SK-N-SH (cell line): Measurements from ENCODE around the gene NELFB. TPM values are rescaled to one million over a fixed set of nuclear protein-coding genes. Genes with fewer than 3 reads are reported as not detected.

Source experiments
- CTCF ChIA-PET: fragments of 300-600, 350-600 bp; formaldehyde crosslinking; extraction: SDS; loops from one replicate; lab custom pipeline; 2021; lab: Yijun Ruan, JAX
- POLR2A ChIA-PET: fragments of 350-600 bp; sonication (Branson Sonifier 250); formaldehyde crosslinking; extraction: SDS; loops from one replicate; lab custom pipeline; 2020; ENCODE audit warnings: antibody characterized with exemption, inconsistent platforms; lab: Yijun Ruan, JAX
- DNase-seq: peaks from one replicate; pipeline ENCODE4 v3.0.0; 2012
- H2AFZ ChIP-seq: fragments of 200-600 bp; sonication (generic); 2 replicates; pipeline ENCODE4 v1.8.1; 2016; ENCODE audit warnings: antibody characterized with exemption, mild to moderate bottlenecking, low read depth
- H3F3A ChIP-seq: fragments of 200-600 bp; sonication (generic); replicated peaks from 2 replicates; pipeline ENCODE3; 2016; ENCODE audit warnings: antibody characterized with exemption, mild to moderate bottlenecking; ENCODE audit not compliant: insufficient read depth
- H3K27ac ChIP-seq, 2 experiments: fragments of 200-500 bp in 1 of 2; fragments of 200-600 bp in 1 of 2; sonication (Bioruptor generic) in 1 of 2; sonication (generic), shearing (Covaris generic) in 1 of 2; 2 replicates each; pipeline versions ENCODE4 v1.5.1 to v1.6.1; 2014 to 2016; ENCODE audit warnings: low read depth in 2 of 2, inconsistent platforms in 1 of 2, low read length in 1 of 2, mild to moderate bottlenecking in 1 of 2, mixed read lengths in 1 of 2
- H3K27me3 ChIP-seq: fragments of 200-600 bp; sonication (generic), shearing (Covaris generic); 2 replicates; pipeline ENCODE4 v1.6.1; 2016; ENCODE audit warnings: mixed run types; ENCODE audit not compliant: insufficient read depth
- H3K36me3 ChIP-seq, 2 experiments: fragments of 200-500 bp in 1 of 2; fragments of 200-600 bp in 1 of 2; sonication (Bioruptor generic) in 1 of 2; sonication (generic) in 1 of 2; replicated peaks in 1 of 2; 2 replicates each; pipeline versions ENCODE3 to v1.5.1; 2014 to 2016; ENCODE audit warnings: low read length in 1 of 2, mild to moderate bottlenecking in 1 of 2; ENCODE audit not compliant: insufficient read depth in 2 of 2, control insufficient read depth in 1 of 2
- H3K4me1 ChIP-seq, 2 experiments: fragments of 200-500 bp in 1 of 2; fragments of 200-600 bp in 1 of 2; sonication (Bioruptor generic) in 1 of 2; sonication (generic), shearing (Covaris generic) in 1 of 2; 2 replicates each; pipeline versions ENCODE4 v1.5.1 to v1.6.1; 2014 to 2016; ENCODE audit warnings: low read depth in 1 of 2, low read length in 1 of 2, mixed run types in 1 of 2; ENCODE audit not compliant: insufficient read depth in 2 of 2, control insufficient read depth in 1 of 2
- H3K4me2 ChIP-seq: fragments of 200-600 bp; sonication (generic), shearing (Covaris generic); 2 replicates; pipeline ENCODE4 v1.6.1; 2017; ENCODE audit warnings: mixed run types
- H3K4me3 ChIP-seq, 2 experiments: fragments of 200-500 bp in 1 of 2; fragments of 200-600 bp in 1 of 2; sonication (Bioruptor generic) in 1 of 2; sonication (generic), shearing (Covaris generic) in 1 of 2; 2 replicates each; pipeline versions ENCODE4 v1.5.1 to v1.8.1; 2014 to 2016; ENCODE audit warnings: low read depth in 2 of 2, inconsistent platforms in 1 of 2, low read length in 1 of 2, mild to moderate bottlenecking in 1 of 2, mixed read lengths in 1 of 2, moderate library complexity in 1 of 2
- H3K79me2 ChIP-seq: fragments of 200-600 bp; sonication (generic); 2 replicates; pipeline ENCODE4 v1.8.1; 2017; ENCODE audit warnings: mild to moderate bottlenecking; ENCODE audit not compliant: insufficient read depth
- H3K9ac ChIP-seq: fragments of 200-600 bp; sonication (generic); 2 replicates; pipeline ENCODE4 v1.6.1; 2017; ENCODE audit warnings: mixed run types
- H3K9me2 ChIP-seq: fragments of 200-600 bp; sonication (generic); 2 replicates; pipeline ENCODE4 v1.6.1; 2017; ENCODE audit warnings: mixed run types
- H3K9me3 ChIP-seq: fragments of 200-600 bp; sonication (generic); 2 replicates; pipeline ENCODE4 v1.6.1; 2017; ENCODE audit warnings: mixed run types, mild to moderate bottlenecking, moderate library complexity
- H4K20me1 ChIP-seq: fragments of 200-600 bp; sonication (generic); 2 replicates; pipeline ENCODE4 v1.6.1; 2017; ENCODE audit warnings: mild to moderate bottlenecking, mixed run types; ENCODE audit not compliant: insufficient read depth
- ELF1 ChIP-seq: IDR thresholded peaks from 2 replicates; pipeline ENCODE4 v1.4.0; 2012
- EP300 ChIP-seq, 2 experiments: IDR thresholded peaks; 2 replicates each; pipeline versions ENCODE4 v1.4.0 to v1.6.1; 2012; ENCODE audit warnings: borderline replicate concordance in 1 of 2, low read depth in 1 of 2, low read length in 1 of 2
- EZH2phosphoT487 ChIP-seq: fragments of 200-600 bp; sonication (generic); IDR thresholded peaks from 2 replicates; pipeline ENCODE4 v1.6.1; 2017; ENCODE audit warnings: low read depth, mixed run types, mild to moderate bottlenecking, antibody characterized with exemption, moderate library complexity, borderline replicate concordance
- FOXJ3 ChIP-seq: sonication (generic); formaldehyde crosslinking; IDR thresholded peaks from 2 replicates; pipeline ENCODE4 v1.5.1; 2020; ENCODE audit warnings: mild to moderate bottlenecking, missing genetic modification reagents
- GABPA ChIP-seq: IDR thresholded peaks from 2 replicates; pipeline ENCODE4 v1.4.0; 2012; ENCODE audit warnings: low read depth, mild to moderate bottlenecking
- MXI1 ChIP-seq: IDR thresholded peaks from 2 replicates; pipeline ENCODE4 v1.6.1; 2012; ENCODE audit warnings: mild to moderate bottlenecking, low read depth, low read length, improper control_type of control experiment
- NFIC ChIP-seq: IDR thresholded peaks from 2 replicates; pipeline ENCODE4 v1.4.0; 2012; ENCODE audit warnings: borderline replicate concordance
- NRF1 ChIP-seq: IDR thresholded peaks from 2 replicates; pipeline ENCODE4 v1.6.1; 2012; ENCODE audit warnings: low read depth, mild to moderate bottlenecking, low read length
- POLR2AphosphoS5 ChIP-seq: IDR thresholded peaks from 2 replicates; pipeline ENCODE4 v1.6.1; 2012; ENCODE audit warnings: low read depth, low read length
- SMC3 ChIP-seq: IDR thresholded peaks from 2 replicates; pipeline ENCODE4 v1.6.1; 2012; ENCODE audit warnings: low read depth, low read length, improper control_type of control experiment
- TAF1 ChIP-seq: IDR thresholded peaks from 2 replicates; pipeline ENCODE4 v1.6.1; 2012; ENCODE audit warnings: low read depth, mild to moderate bottlenecking, low read length, moderate library complexity, borderline replicate concordance
- TCF12 ChIP-seq: IDR thresholded peaks from 2 replicates; pipeline ENCODE4 v1.4.0; 2012
- YY1 ChIP-seq: IDR thresholded peaks from 2 replicates; pipeline ENCODE4 v1.4.0; 2012; ENCODE audit warnings: low read depth, mild to moderate bottlenecking
- WGBS: methylation state at CpG from one replicate; pipeline ENCODE4 v1.1.6; 2017; ENCODE audit warnings: low lambda C conversion rate; 5-methylcytosine and 5-hydroxymethylcytosine counted together
- polyA plus RNA-seq, 3 experiments: library from polyadenylated mRNA; depleted of rRNA; stranded (reverse); fragments of >200 nt; gene quantifications; 2 replicates each; pipeline ENCODE4 v1.2.3, GENCODE V29; 2012
- TF ChIP-seq, protein P1 (sequence below): fragments of 150-350 bp; IDR thresholded peaks from 2 replicates; pipeline ENCODE4 v1.6.1; 2017; ENCODE audit warnings: antibody characterized with exemption, low read length, low read depth, borderline replicate concordance
- TF ChIP-seq, protein P2 (sequence below): IDR thresholded peaks from 2 replicates; pipeline ENCODE4 v1.6.1; 2012; ENCODE audit warnings: mild to moderate bottlenecking, low read depth, low read length, moderate library complexity
- TF ChIP-seq, protein P3 (sequence below): IDR thresholded peaks from 2 replicates; pipeline ENCODE4; 2012
- TF ChIP-seq, protein P4 (sequence below): IDR thresholded peaks from 2 replicates; pipeline ENCODE4 v1.4.0; 2012; ENCODE audit warnings: low read depth
- TF ChIP-seq, protein P5 (sequence below): fragments of 150-350 bp; IDR thresholded peaks from 2 replicates; pipeline ENCODE4 v1.6.1; 2016; ENCODE audit warnings: mild to moderate bottlenecking, low read depth, low read length

The NELFB gene
- 52.6 and 62.7 TPM in 2 replicates for polyA plus RNA-seq (2012; rRNA removed)
- polyA plus RNA-seq (2012; cell fraction: cytosol; rRNA removed) = 25.6 and 50.6 TPM in 2 replicates
- polyA plus RNA-seq (2012; cell fraction: nucleus; rRNA removed) = 57.4 and 62.4 TPM in 2 replicates

DNA sequence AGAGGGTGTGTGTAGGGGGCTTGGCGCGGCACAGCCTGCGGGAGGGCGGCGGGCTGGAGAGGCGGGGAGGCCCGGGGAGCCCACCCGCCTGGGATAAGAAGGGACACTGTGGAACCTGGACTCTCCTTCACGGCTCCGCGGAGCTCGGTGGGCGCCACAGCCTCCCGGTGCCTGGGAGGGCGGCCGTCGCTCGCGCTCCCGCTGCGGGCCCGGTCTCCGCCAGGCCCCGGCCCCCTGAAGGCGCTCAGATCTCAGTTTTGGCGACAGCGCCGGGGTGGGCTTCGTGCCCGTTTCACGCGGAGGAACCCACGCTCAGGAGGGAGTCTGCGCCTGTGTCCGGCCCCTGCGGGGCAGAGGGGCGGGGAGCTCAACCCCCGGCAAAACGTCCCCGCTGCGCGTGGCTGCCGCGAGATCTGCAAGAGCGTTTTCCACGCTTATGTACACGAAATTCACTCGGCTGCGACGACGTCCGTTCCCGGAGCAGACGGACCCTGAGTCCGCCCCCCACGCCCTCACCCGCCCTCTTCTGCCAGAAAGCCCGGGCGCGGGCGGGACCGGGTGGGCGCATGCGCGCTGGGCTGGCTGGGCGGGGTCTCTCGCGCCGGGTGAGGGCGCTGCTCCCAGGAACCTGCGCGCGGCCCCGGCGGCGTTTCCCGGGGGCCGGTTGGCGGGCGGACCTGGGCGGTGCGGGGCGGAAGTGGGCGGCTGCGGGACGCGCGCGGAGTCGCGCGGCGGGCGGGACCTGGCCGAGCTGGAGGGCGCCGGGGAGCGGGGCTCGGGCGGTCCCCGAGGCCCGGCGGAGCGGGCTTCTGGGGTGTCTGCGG lies at the start of gene NELFB:
NELFB (plus strand) TSS at position 704 of the 824 bp plus-strand sequence.
- no peaks in the 10 kb centered on the region for H3F3A ChIP-seq
- TF ChIP-seq NFIC = no peak
- no peak for TF ChIP-seq EZH2phosphoT487
- TF ChIP-seq ELF1 = peak; percentile 54; the same call in 1 of the 2 replicates
- TF ChIP-seq, protein P1, sequence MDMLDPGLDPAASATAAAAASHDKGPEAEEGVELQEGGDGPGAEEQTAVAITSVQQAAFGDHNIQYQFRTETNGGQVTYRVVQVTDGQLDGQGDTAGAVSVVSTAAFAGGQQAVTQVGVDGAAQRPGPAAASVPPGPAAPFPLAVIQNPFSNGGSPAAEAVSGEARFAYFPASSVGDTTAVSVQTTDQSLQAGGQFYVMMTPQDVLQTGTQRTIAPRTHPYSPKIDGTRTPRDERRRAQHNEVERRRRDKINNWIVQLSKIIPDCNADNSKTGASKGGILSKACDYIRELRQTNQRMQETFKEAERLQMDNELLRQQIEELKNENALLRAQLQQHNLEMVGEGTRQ = no peak
- TF ChIP-seq YY1 = no peak
- TF ChIP-seq MXI1 = peak; percentile 62
- TF ChIP-seq, protein P2, sequence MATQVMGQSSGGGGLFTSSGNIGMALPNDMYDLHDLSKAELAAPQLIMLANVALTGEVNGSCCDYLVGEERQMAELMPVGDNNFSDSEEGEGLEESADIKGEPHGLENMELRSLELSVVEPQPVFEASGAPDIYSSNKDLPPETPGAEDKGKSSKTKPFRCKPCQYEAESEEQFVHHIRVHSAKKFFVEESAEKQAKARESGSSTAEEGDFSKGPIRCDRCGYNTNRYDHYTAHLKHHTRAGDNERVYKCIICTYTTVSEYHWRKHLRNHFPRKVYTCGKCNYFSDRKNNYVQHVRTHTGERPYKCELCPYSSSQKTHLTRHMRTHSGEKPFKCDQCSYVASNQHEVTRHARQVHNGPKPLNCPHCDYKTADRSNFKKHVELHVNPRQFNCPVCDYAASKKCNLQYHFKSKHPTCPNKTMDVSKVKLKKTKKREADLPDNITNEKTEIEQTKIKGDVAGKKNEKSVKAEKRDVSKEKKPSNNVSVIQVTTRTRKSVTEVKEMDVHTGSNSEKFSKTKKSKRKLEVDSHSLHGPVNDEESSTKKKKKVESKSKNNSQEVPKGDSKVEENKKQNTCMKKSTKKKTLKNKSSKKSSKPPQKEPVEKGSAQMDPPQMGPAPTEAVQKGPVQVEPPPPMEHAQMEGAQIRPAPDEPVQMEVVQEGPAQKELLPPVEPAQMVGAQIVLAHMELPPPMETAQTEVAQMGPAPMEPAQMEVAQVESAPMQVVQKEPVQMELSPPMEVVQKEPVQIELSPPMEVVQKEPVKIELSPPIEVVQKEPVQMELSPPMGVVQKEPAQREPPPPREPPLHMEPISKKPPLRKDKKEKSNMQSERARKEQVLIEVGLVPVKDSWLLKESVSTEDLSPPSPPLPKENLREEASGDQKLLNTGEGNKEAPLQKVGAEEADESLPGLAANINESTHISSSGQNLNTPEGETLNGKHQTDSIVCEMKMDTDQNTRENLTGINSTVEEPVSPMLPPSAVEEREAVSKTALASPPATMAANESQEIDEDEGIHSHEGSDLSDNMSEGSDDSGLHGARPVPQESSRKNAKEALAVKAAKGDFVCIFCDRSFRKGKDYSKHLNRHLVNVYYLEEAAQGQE = peak; percentile 35; the same call in 1 of the 2 replicates
- no peak for TF ChIP-seq SMC3
- TF ChIP-seq, protein P3, sequence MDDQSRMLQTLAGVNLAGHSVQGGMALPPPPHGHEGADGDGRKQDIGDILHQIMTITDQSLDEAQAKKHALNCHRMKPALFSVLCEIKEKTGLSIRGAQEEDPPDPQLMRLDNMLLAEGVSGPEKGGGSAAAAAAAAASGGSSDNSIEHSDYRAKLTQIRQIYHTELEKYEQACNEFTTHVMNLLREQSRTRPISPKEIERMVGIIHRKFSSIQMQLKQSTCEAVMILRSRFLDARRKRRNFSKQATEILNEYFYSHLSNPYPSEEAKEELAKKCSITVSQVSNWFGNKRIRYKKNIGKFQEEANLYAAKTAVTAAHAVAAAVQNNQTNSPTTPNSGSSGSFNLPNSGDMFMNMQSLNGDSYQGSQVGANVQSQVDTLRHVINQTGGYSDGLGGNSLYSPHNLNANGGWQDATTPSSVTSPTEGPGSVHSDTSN = no peak
- TF ChIP-seq GABPA = peak; percentile 81
- TF ChIP-seq TCF12 = no peak
- TF ChIP-seq NRF1 = peak; percentile 71
- TF ChIP-seq, protein P4, sequence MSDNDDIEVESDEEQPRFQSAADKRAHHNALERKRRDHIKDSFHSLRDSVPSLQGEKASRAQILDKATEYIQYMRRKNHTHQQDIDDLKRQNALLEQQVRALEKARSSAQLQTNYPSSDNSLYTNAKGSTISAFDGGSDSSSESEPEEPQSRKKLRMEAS = peak; percentile 34; the same call in 1 of the 2 replicates
- TF ChIP-seq TAF1 = peak; percentile 47; the same call in 1 of the 2 replicates
- TF ChIP-seq POLR2AphosphoS5 = peak; percentile 85; the same call in 1 of the 2 replicates
- TF ChIP-seq, protein P5, sequence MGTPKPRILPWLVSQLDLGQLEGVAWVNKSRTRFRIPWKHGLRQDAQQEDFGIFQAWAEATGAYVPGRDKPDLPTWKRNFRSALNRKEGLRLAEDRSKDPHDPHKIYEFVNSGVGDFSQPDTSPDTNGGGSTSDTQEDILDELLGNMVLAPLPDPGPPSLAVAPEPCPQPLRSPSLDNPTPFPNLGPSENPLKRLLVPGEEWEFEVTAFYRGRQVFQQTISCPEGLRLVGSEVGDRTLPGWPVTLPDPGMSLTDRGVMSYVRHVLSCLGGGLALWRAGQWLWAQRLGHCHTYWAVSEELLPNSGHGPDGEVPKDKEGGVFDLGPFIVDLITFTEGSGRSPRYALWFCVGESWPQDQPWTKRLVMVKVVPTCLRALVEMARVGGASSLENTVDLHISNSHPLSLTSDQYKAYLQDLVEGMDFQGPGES = no peak
- no peak for TF ChIP-seq FOXJ3 (CRISPR knock-in tag)
- no peak for TF ChIP-seq EP300 (IDR thresholded peaks at IDR 0.05; ENCODE audit: borderline replicate concordance in 1 of 2, low read depth in 1 of 2, low read length in 1 of 2)
- peaks cover 41% of the 10 kb centered on the region for H3K79me2 ChIP-seq
- POLR2A ChIA-PET = interaction anchor here (0.7 to 6.6 kb wide), 8 partner anchors 9 to 210 kb away, joined by 3 to 83 read pairs (median 3); partner anchors contain the start of genes EXD3, NOXA1 and TUBB4B
- H3K9me3 ChIP-seq = no peaks in the 10 kb centered on the region
- peaks cover 12% of the 10 kb centered on the region; the same call in 1 of the 2 replicates for H4K20me1 ChIP-seq
- peaks cover 10 to 15% of the 10 kb centered on the region in 2 experiments for H3K36me3 ChIP-seq
- peaks cover 0 to 26% of the 10 kb centered on the region in 2 experiments; a peak in 1 of 4 replicates for H3K4me1 ChIP-seq
- no peaks in the 10 kb centered on the region for H3K9me2 ChIP-seq
- H2AFZ ChIP-seq = peak within 1 kb of the TSS; percentile 96
- peak within 1 kb of the TSS; percentile 94 to 96 for H3K4me3 ChIP-seq
- DNase-seq = peak; percentile 100
- H3K4me2 ChIP-seq = peak within 1 kb of the TSS; percentile 100
- 5% methylated on average over 8 of the region's 105 CpGs for WGBS
- peak within 1 kb of the TSS; percentile 38 to 88; a peak in 3 of 4 replicates for H3K27ac ChIP-seq
- H3K27me3 ChIP-seq = no peaks in the 10 kb centered on the region
- peak within 1 kb of the TSS; percentile 88 for H3K9ac ChIP-seq
- CTCF ChIA-PET = interaction anchor here (0.7 to 4.6 kb wide), 8 partner anchors 11 to 191 kb away, joined by 3 to 33 read pairs (median 4); partner anchors contain the start of genes RNF208, RNF224 and TUBB4B
